ENCODE results near the gene OMP.

DNA sequence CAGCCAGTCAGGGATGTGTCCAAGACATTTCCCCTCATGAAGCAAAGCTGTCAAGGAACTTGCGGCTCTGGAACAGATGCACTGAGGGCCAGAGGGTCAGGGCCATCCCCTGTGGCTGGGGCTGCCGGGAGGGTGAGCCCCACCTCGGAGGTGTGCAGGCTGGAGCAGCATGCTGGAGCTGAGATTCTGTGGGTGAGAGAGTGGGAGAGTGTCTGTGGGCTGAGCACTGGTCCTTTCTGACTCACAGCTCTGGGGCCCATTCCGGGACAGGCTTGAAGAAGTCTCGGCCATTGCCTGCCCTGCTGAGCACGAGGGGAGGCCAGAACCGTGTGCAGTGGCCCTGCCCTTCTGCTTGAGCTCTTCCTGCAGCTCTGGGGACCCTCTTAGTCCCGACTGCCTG lies 2.1 kb downstream of the OMP start:
- TF ChIP-seq CTBP1 (IDR thresholded peaks at IDR 0.05; ENCODE audit: borderline replicate concordance): no peak
- no peak for TF ChIP-seq SP1 (IDR thresholded peaks at IDR 0.05)
- TF ChIP-seq BHLHE40 (IDR thresholded peaks at IDR 0.05; ENCODE audit: borderline replicate concordance): no peak
- TF ChIP-seq ZNF384 (IDR thresholded peaks at IDR 0.05): no peak

All from HEK293T (cell line).